Measurements from ENCODE around the gene SPEF1.

SPEF1 gene

DNA sequence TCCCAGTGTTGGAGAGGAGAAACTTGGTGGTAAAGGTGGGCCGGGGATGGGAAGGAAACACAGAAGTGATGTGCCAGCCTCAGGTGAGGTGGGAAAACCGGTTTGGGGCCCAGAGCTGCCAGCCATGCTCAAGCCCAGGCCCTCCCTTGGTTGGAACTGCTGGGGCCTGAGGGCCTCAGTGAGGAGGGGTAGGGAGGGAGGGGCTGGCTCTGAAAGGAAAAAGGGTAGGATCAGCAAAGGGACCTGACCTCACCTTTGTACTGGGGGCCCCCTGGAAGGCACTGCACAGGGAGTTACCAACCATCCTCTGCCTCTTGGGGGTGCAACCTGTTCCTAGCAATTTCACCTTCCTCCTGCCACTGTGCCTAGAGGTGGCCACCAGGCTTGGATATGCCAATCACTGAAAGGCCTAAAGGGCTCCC, 1.8 kb upstream of the SPEF1 start:
- TF ChIP-seq, protein P1, sequence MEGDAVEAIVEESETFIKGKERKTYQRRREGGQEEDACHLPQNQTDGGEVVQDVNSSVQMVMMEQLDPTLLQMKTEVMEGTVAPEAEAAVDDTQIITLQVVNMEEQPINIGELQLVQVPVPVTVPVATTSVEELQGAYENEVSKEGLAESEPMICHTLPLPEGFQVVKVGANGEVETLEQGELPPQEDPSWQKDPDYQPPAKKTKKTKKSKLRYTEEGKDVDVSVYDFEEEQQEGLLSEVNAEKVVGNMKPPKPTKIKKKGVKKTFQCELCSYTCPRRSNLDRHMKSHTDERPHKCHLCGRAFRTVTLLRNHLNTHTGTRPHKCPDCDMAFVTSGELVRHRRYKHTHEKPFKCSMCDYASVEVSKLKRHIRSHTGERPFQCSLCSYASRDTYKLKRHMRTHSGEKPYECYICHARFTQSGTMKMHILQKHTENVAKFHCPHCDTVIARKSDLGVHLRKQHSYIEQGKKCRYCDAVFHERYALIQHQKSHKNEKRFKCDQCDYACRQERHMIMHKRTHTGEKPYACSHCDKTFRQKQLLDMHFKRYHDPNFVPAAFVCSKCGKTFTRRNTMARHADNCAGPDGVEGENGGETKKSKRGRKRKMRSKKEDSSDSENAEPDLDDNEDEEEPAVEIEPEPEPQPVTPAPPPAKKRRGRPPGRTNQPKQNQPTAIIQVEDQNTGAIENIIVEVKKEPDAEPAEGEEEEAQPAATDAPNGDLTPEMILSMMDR (IDR thresholded peaks at IDR 0.05): no peak
- no peaks in the 10 kb centered on the region for H3K9me3 ChIP-seq (ENCODE audit: control insufficient read depth, low read length)
- H3K27ac ChIP-seq: peak overlapping the region; percentile 5
- no peak overlapping the region for H3K9ac ChIP-seq
- H3K27me3 ChIP-seq (ENCODE audit: control insufficient read depth, insufficient read depth, low read length): no peaks in the 10 kb centered on the region
- peaks cover 35% of the 10 kb centered on the region for H3K4me1 ChIP-seq
- H3K79me2 ChIP-seq: peaks cover 4% of the 10 kb centered on the region
- H3K4me3 ChIP-seq (ENCODE audit: low read depth, low read length): no peak overlapping the region
- no peaks in the 10 kb centered on the region for H3K36me3 ChIP-seq (ENCODE audit: control insufficient read depth, insufficient read depth, low read length)
- no peak overlapping the region for H2AFZ ChIP-seq
- H3K4me2 ChIP-seq (ENCODE audit: low read length): no peak overlapping the region

DNA sequence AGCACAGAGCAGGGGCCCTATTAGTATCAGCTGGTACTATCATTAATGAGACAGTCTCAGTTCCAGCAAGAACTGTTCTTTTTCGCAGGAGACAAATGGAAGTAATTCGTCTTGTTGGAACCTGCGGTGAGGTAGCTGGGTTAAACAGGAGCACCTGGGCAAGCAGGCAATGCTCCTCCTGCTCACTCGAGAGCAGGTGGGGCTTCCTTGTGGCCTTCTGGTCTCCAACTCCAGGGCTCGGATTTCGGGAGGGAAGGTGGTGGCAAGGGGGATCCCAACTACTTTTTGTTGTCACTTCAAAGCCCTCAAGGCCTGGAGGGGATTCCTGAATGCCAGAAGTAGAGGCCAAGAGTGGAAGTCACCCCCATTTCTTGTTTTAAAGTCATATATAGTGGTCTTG, 1.3 kb upstream of the SPEF1 start:
- Histone ChIP-seq H3K4me2 (ENCODE audit: low read length) (no peak overlapping the region), H3K27ac (peak overlapping the region; percentile 5), H3K4me1 (peaks cover 30% of the 10 kb centered on the region), H3K4me3 (ENCODE audit: low read depth, low read length) (no peak overlapping the region), H2AFZ (no peak overlapping the region), H3K36me3 (ENCODE audit: control insufficient read depth, insufficient read depth, low read length) (no peaks in the 10 kb centered on the region), H3K9ac (no peak overlapping the region), H3K27me3 (ENCODE audit: control insufficient read depth, insufficient read depth, low read length) (no peaks in the 10 kb centered on the region), H3K79me2 (peaks cover 1% of the 10 kb centered on the region), H3K9me3 (ENCODE audit: control insufficient read depth, low read length) (no peaks in the 10 kb centered on the region)
- TF ChIP-seq, protein P1 (IDR thresholded peaks at IDR 0.05): no peak

DNA sequence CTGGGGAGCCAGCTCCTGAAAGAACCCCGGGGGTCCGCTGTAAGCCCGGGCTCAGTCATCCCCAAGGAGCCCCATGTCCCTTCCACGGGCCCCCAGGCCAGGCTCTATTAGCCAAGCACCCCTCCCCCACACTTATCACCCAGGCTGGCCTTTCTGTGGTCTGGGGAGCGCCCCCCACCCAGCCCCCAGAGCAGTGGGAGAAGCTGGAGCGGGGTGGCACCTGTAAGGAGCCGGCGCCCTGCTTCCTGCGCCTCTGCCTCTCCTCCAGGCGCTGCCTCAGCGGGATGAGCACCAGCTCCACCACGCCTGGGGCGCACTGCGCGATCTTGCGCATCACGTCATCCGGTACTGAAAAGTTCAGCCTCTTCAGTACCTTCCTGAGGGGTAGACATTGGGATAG, 2.3 kb downstream of the SPEF1 start:
- Histone ChIP-seq H2AFZ (no peak overlapping the region), H3K9ac (no peak overlapping the region), H3K27me3 (ENCODE audit: control insufficient read depth, insufficient read depth, low read length) (no peaks in the 10 kb centered on the region), H3K9me3 (ENCODE audit: control insufficient read depth, low read length) (no peaks in the 10 kb centered on the region), H3K4me2 (ENCODE audit: low read length) (no peak overlapping the region), H3K4me1 (peaks cover 11% of the 10 kb centered on the region), H3K27ac (no peak overlapping the region), H3K79me2 (no peaks in the 10 kb centered on the region), H3K4me3 (ENCODE audit: low read depth, low read length) (no peak overlapping the region), H3K36me3 (ENCODE audit: control insufficient read depth, insufficient read depth, low read length) (no peaks in the 10 kb centered on the region)
- TF ChIP-seq, protein P1 (IDR thresholded peaks at IDR 0.05): no peak

DNA sequence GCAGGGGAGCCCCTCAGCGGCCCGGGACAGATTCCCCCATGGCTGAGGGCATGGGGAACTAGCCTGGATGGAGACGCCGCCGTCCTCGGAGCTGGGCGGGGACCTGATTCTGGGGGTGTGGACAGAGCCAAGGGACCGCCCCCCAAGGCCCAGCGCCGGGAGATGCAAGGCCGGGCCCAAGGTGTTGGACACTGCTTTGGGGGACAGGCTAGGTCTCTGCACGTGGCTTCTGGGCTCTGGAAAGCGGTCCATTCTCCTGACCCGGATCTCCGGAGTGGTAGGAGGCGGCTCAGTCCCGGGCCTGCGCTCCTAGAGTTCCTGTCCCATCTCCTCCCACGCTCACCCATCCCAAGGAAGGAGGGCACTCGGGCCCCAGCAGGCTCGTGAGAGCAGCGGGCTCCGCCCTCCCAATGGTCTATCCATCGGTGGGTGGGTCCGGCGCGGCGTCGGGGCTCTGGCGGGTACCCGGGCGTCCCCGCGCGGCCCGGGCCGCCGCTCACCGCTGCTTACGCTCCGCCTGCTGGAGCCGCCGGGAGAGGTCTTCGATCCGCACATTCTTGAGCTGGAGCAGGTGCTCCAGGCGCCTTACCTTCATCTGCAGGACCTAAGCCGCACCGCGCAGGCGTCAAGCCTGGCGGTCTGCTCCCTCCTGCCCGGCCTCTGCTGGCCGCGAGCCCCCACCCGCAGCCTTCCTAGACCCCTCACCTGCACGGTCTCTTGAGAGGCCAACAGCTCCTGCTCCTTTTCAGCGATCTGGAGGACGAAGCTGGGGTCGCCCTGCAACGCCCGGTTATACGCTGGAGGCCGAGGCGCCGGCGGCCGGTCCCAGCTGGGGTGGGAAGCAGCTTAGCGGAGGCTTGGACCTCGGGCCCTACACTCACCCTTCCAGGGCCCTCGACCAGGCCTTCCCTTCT, 3.3 kb downstream of the SPEF1 start:
- Histone ChIP-seq H3K4me3 (ENCODE audit: low read depth, low read length) (peak overlapping the region; percentile 60), H3K27me3 (ENCODE audit: control insufficient read depth, insufficient read depth, low read length) (no peaks in the 10 kb centered on the region), H3K9me3 (ENCODE audit: control insufficient read depth, low read length) (no peaks in the 10 kb centered on the region), H3K4me2 (ENCODE audit: low read length) (peak overlapping the region; percentile 86), H3K27ac (peak overlapping the region; percentile 27), H3K79me2 (no peaks in the 10 kb centered on the region), H3K9ac (no peak overlapping the region), H2AFZ (peak overlapping the region; percentile 99), H3K36me3 (ENCODE audit: control insufficient read depth, insufficient read depth, low read length) (no peaks in the 10 kb centered on the region), H3K4me1 (peaks cover 11% of the 10 kb centered on the region)
- TF ChIP-seq, protein P1 (IDR thresholded peaks at IDR 0.05): peak; percentile 12

DNA sequence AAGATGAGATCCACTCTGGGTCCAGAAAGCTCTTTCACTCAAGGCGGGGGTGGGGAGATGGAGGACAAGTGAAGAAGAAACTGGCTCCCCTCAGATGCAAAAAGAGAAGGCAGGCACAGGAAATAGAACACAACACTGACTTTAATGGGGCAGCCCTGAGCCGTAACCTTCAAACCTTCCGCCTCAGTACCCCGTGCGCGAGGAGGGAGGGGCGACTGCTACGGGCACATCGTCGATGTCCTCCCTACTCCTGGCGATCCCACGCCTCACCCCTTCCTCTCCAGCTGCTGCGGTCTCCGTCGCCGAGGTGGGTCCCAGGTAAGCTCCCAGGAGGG, 3.9 kb downstream of the SPEF1 start:
- no peaks in the 10 kb centered on the region for H3K27me3 ChIP-seq (ENCODE audit: control insufficient read depth, insufficient read depth, low read length)
- no peaks in the 10 kb centered on the region for H3K36me3 ChIP-seq (ENCODE audit: control insufficient read depth, insufficient read depth, low read length)
- TF ChIP-seq, protein P1 (IDR thresholded peaks at IDR 0.05): no peak
- peak overlapping the region; percentile 86 for H3K4me2 ChIP-seq (ENCODE audit: low read length)
- no peak overlapping the region for H3K9ac ChIP-seq
- peak overlapping the region; percentile 99 for H2AFZ ChIP-seq
- no peaks in the 10 kb centered on the region for H3K9me3 ChIP-seq (ENCODE audit: control insufficient read depth, low read length)
- H3K79me2 ChIP-seq: no peaks in the 10 kb centered on the region
- H3K4me3 ChIP-seq (ENCODE audit: low read depth, low read length): peak overlapping the region; percentile 60
- H3K4me1 ChIP-seq: peaks cover 11% of the 10 kb centered on the region
- peak overlapping the region; percentile 27 for H3K27ac ChIP-seq

Data from parathyroid adenoma (tissue), 2 donors.